Inflammatory macrophage treated with lipopolysaccharide for 1 hour (primary cell): ENCODE results near the gene PTPRO.
A peak's percentile ranks its signal among the peaks of the same experiment; 100 is the strongest.

ENCODE experiments used
- DNase-seq, 2 donors: peaks; one replicate each; pipeline ENCODE4 v3.0.0-alpha.2; 2020 to 2022

The PTPRO gene

GRCh38 chr12:15355766-15356165 lies 33.5 kb downstream of the PTPRO start:
- DNase-seq: no peak

GRCh38 chr12:15356951-15357364 lies 34.6 kb downstream of the PTPRO start:
- no peak for DNase-seq

- DNase-seq: no peak
Measured at GRCh38 chr12:15364221-15365160, 42.2 kb downstream of the PTPRO start.

GRCh38 chr12:15368812-15369211 lies 46.5 kb downstream of the PTPRO start:
- no peak for DNase-seq

- no peak for DNase-seq
Measured at GRCh38 chr12:15372352-15372751, 50.0 kb downstream of the PTPRO start.

- DNase-seq: no peak
Measured at GRCh38 chr12:15387772-15388171, 65.5 kb downstream of the PTPRO start.

- no peak for DNase-seq
Measured at GRCh38 chr12:15389561-15389960, 67.3 kb downstream of the PTPRO start.

GRCh38 chr12:15393037-15393436 lies 70.7 kb downstream of the PTPRO start:
- no peak for DNase-seq

GRCh38 chr12:15393995-15394394 lies 71.7 kb downstream of the PTPRO start:
- no peak for DNase-seq

GRCh38 chr12:15404485-15404884 lies 82.2 kb downstream of the PTPRO start:
- no peak for DNase-seq

GRCh38 chr12:15405606-15406005 lies 83.3 kb downstream of the PTPRO start:
- no peak for DNase-seq

- no peak for DNase-seq
Measured at GRCh38 chr12:15407025-15407424, 84.7 kb downstream of the PTPRO start.

GRCh38 chr12:15411842-15412241 lies 89.5 kb downstream of the PTPRO start:
- DNase-seq: no peak

GRCh38 chr12:15417691-15418090 lies 95.4 kb downstream of the PTPRO start:
- no peak for DNase-seq

- DNase-seq: no peak
Measured at GRCh38 chr12:15423629-15424028, 101.3 kb downstream of the PTPRO start.

- no peak for DNase-seq
Measured at GRCh38 chr12:15427913-15428312, 105.6 kb downstream of the PTPRO start.

GRCh38 chr12:15428632-15429031 lies 106.3 kb downstream of the PTPRO start:
- no peak for DNase-seq

GRCh38 chr12:15429262-15429661 lies 107.0 kb downstream of the PTPRO start:
- no peak for DNase-seq

- no peak for DNase-seq
Measured at GRCh38 chr12:15435597-15435996, 113.3 kb downstream of the PTPRO start.

GRCh38 chr12:15439459-15439858 lies 117.2 kb downstream of the PTPRO start:
- DNase-seq: no peak

GRCh38 chr12:15443050-15443449 lies 120.7 kb downstream of the PTPRO start:
- DNase-seq: no peak

GRCh38 chr12:15443611-15444010 lies 121.3 kb downstream of the PTPRO start:
- no peak for DNase-seq

GRCh38 chr12:15444523-15444922 lies 122.2 kb downstream of the PTPRO start:
- no peak for DNase-seq

- no peak for DNase-seq
Measured at GRCh38 chr12:15446807-15447206, 124.5 kb downstream of the PTPRO start.

- peak in 1 of 2 donors; percentile 1 for DNase-seq
Measured at GRCh38 chr12:15453613-15454012, 131.3 kb downstream of the PTPRO start.
